Stimulated activated effector memory CD8-positive, alpha-beta T cell treated with anti-CD3 and anti-CD28 coated beads, Interleukin-12 subunit alpha, Interleukin-12 subunit beta, amount 100 ng/mL, for 72 hours (primary cell): ENCODE measurements around the gene ATP13A1.
"Not testable (repeated sequence)": the region's sequence is repeated elsewhere in the genome, so short reads cannot be mapped to it uniquely, and the experiment has no call there.

Source experiments
- ATAC-seq: fragments of 150-1000 bp; cut with Tn5 transposase; 2 replicates; pipeline ENCODE4 v1.10.0; 2021
- DNase-seq, 2 donors: peaks; one replicate each; pipeline ENCODE4 v3.0.0; 2021 to 2022; ENCODE audit warnings: low spot score in 2 of 2
- H3K27ac Mint-ChIP-seq: one replicate; pipeline ENCODE4 v1.8.0; 2022; ENCODE audit warnings: mild to moderate bottlenecking, mixed read lengths
- H3K36me3 Mint-ChIP-seq: one replicate; pipeline ENCODE4 v1.8.0; 2022; ENCODE audit warnings: mild to moderate bottlenecking, mixed read lengths
- H3K4me1 Mint-ChIP-seq: one replicate; pipeline ENCODE4 v1.8.0; 2022; ENCODE audit warnings: mixed read lengths
- H3K4me3 Mint-ChIP-seq: one replicate; pipeline ENCODE4 v1.8.0; 2022; ENCODE audit warnings: mild to moderate bottlenecking, mixed read lengths
- H3K9me3 Mint-ChIP-seq: one replicate; pipeline ENCODE4 v1.8.0; 2022; ENCODE audit warnings: mixed read lengths

ATP13A1 gene

GRCh38 chr19:19663256-19664120 is at the start of gene ATP13A1:
Gene ATP13A1 (minus strand): TSS chr19:19663676. CDS start chr19:19663666, 10 bp downstream.
- peak within 1 kb of the TSS; percentile 82 for H3K4me3 Mint-ChIP-seq
- ATAC-seq, result peak; percentile 83
- H3K9me3 Mint-ChIP-seq, result no peaks in the 10 kb centered on the region
- H3K4me1 Mint-ChIP-seq, result peaks cover 35% of the 10 kb centered on the region
- H3K27ac Mint-ChIP-seq, result peak within 1 kb of the TSS; percentile 96
- peaks cover 48% of the 10 kb centered on the region for H3K36me3 Mint-ChIP-seq
- peak; percentile 85 to 96 for DNase-seq

DNA sequence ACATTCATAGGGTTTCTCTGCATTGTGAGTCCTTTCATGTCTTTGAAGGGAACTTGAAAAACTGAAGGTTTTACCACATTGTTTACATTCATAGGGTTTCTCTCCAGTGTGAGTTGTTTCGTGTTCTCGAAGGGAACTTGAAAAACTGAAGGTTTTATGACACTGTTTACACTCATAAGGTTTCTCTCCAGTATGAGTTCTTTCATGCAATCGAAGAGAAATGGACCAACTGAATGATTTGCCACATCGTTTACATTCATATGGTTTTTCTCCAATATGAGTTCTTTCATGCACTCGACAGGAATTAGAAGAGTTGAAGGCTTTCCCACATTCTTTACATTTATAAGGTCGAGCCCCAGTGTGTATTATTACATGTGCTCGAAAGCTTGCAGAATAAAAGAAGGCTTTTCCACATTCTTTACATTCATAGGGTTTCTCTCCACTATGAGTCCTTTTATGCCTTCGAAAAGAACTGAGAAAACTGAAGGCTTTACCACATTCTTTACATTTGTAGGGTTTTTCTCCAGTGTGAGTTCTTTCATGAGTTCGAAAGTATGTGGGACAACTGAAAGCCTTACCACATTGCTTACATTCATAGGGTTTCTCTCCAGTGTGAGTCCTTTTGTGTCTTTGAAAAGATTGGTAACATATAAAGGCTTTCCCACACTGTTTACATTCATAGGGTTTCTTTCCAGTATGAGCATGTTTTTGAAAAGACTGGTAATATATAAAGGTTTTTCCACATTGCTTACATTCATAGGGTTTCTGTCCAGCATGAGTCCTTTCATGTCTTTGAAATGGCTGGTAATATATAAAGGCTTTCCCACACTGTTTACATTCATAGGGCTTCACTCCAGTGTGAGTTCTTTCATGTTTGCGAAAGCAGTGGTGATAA is 48.7 kb upstream of the ATP13A1 start:
- ATAC-seq (no peak), DNase-seq (no peak)
- Mint-ChIP-seq H3K27ac (no peak overlapping the region), H3K4me1 (no peaks in the 10 kb centered on the region), H3K9me3 (peaks cover 27% of the 10 kb centered on the region), H3K4me3 (no peak overlapping the region), H3K36me3 (peaks cover 53% of the 10 kb centered on the region)

GRCh38 chr19:19711306-19711933 is 47.9 kb upstream of the ATP13A1 start:
- DNase-seq (no peak), ATAC-seq (no peak)
- Mint-ChIP-seq H3K4me1 (no peaks in the 10 kb centered on the region), H3K27ac (no peak overlapping the region), H3K9me3 (peaks cover 24% of the 10 kb centered on the region), H3K4me3 (no peak overlapping the region), H3K36me3 (peaks cover 48% of the 10 kb centered on the region)

DNA sequence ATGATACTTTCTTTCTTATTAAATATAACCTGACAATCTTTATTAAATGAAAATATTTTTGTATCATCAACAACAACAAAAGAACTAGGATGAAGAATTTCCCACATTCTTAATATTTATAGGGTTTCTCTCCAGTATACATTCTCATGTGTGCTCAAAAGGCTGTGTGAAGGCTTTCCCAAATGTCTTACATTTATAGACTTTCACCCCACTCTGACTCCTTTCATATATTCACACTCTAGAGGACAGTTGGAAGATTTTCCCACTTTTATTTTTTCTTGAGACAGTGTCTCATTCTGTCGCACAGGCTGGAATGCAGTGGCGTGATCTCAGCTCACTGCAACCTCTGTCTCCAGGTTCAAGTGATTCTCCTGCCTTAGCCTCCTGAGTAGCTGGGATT is 47.0 kb upstream of the ATP13A1 start:
- Mint-ChIP-seq H3K4me3 (no peak overlapping the region), H3K27ac (no peak overlapping the region), H3K9me3 (peaks cover 25% of the 10 kb centered on the region), H3K4me1 (no peaks in the 10 kb centered on the region), H3K36me3 (peaks cover 48% of the 10 kb centered on the region)
- no peak for ATAC-seq
- DNase-seq, result no peak

- Mint-ChIP-seq H3K9me3 (peaks cover 12% of the 10 kb centered on the region), H3K36me3 (no peaks in the 10 kb centered on the region)
- ATAC-seq, result no peak
Observed at GRCh38 chr19:19704836-19705235, 41.4 kb upstream of the ATP13A1 start.

GRCh38 chr19:19700493-19700892 is 37.0 kb upstream of the ATP13A1 start:
- not testable (repeated sequence) for H3K9me3 Mint-ChIP-seq, H3K27ac Mint-ChIP-seq, ATAC-seq

More at GRCh38 chr19:19704836-19705235, 41.4 kb upstream of the ATP13A1 start:
- Mint-ChIP-seq H3K4me3 (no peak overlapping the region), H3K4me1 (no peaks in the 10 kb centered on the region), H3K27ac (no peak overlapping the region)
- DNase-seq, result no peak

GRCh38 chr19:19697589-19697988 is 34.1 kb upstream of the ATP13A1 start:
- H3K4me1 Mint-ChIP-seq, result no peaks in the 10 kb centered on the region
- ATAC-seq (no peak), DNase-seq (no peak)
- H3K9me3 Mint-ChIP-seq, result no peaks in the 10 kb centered on the region
- H3K4me3 Mint-ChIP-seq, result no peak overlapping the region
- H3K27ac Mint-ChIP-seq, result no peak overlapping the region
- no peaks in the 10 kb centered on the region for H3K36me3 Mint-ChIP-seq

More at GRCh38 chr19:19700493-19700892, 37.0 kb upstream of the ATP13A1 start:
- H3K4me1 Mint-ChIP-seq, DNase-seq, H3K36me3 Mint-ChIP-seq, H3K4me3 Mint-ChIP-seq: not testable (repeated sequence)

DNA sequence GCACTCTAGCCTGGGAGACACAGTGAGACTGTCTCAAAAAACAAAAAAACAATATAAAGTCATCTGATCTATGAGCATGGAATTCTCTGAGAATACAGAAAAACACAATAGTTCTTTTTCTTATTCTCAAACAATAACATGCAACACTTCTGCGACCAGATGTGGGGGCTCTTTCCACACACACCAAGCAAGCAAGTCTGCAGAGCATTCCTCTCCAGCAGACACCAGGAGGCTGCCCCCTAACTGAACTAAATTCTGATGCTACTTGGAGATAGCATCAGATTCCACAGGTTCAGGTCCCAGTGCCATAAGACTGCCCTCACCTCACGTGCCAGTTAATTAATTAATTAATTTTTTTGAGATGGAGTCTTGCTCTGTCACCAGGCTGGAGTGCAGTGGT is 32.9 kb upstream of the ATP13A1 start:
- Mint-ChIP-seq H3K27ac (no peak overlapping the region), H3K36me3 (no peaks in the 10 kb centered on the region), H3K4me3 (no peak overlapping the region), H3K9me3 (no peaks in the 10 kb centered on the region), H3K4me1 (no peaks in the 10 kb centered on the region)
- no peak for ATAC-seq
- no peak for DNase-seq

DNA sequence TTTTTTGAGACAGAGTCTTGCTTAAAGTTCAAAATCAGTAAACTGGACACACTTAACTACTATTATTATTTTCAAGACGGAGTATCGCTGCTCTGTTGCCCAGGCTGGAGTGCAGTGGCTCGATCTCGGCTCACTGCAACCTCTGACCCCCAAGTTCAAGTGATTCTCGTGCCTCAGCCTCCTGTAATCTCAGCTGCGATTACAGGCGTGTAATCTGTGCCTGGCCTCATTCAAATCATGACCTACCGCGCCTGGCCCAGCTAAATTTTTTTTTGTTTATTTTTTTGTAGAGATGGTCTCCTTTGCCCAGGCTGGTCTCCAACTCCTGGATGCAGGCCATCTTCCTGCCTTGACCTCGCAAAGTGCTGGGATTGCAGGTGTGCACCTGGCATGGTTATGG is 28.2 kb upstream of the ATP13A1 start:
- no peaks in the 10 kb centered on the region for H3K4me1 Mint-ChIP-seq
- H3K27ac Mint-ChIP-seq, result no peak overlapping the region
- no peaks in the 10 kb centered on the region for H3K9me3 Mint-ChIP-seq
- no peak overlapping the region for H3K4me3 Mint-ChIP-seq
- ATAC-seq (no peak), DNase-seq (no peak)
- no peaks in the 10 kb centered on the region for H3K36me3 Mint-ChIP-seq

- H3K9me3 Mint-ChIP-seq, H3K4me3 Mint-ChIP-seq, H3K36me3 Mint-ChIP-seq, H3K27ac Mint-ChIP-seq, DNase-seq, ATAC-seq, H3K4me1 Mint-ChIP-seq: not testable (repeated sequence)
Observed at GRCh38 chr19:19689023-19689422, 25.5 kb upstream of the ATP13A1 start.

GRCh38 chr19:19687090-19687489 is 23.6 kb upstream of the ATP13A1 start:
- ATAC-seq (no peak), DNase-seq (no peak)
- no peak overlapping the region for H3K27ac Mint-ChIP-seq
- H3K9me3 Mint-ChIP-seq, result peaks cover 9% of the 10 kb centered on the region
- no peaks in the 10 kb centered on the region for H3K4me1 Mint-ChIP-seq
- H3K4me3 Mint-ChIP-seq, result no peak overlapping the region
- H3K36me3 Mint-ChIP-seq, result peaks cover 29% of the 10 kb centered on the region

GRCh38 chr19:19686580-19686979 is 23.1 kb upstream of the ATP13A1 start:
- Mint-ChIP-seq H3K4me1 (no peaks in the 10 kb centered on the region), H3K9me3 (peaks cover 9% of the 10 kb centered on the region), H3K27ac (no peak overlapping the region), H3K36me3 (peaks cover 34% of the 10 kb centered on the region), H3K4me3 (no peak overlapping the region)
- ATAC-seq, result no peak
- no peak for DNase-seq

- H3K4me1 Mint-ChIP-seq, H3K27ac Mint-ChIP-seq, H3K9me3 Mint-ChIP-seq, ATAC-seq, DNase-seq, H3K4me3 Mint-ChIP-seq: not testable (repeated sequence)
- peaks cover 39% of the 10 kb centered on the region for H3K36me3 Mint-ChIP-seq
Observed at GRCh38 chr19:19686119-19686518, 22.6 kb upstream of the ATP13A1 start.

GRCh38 chr19:19679176-19680073 is 15.9 kb upstream of the ATP13A1 start:
- Mint-ChIP-seq H3K36me3 (peaks cover 100% of the 10 kb centered on the region), H3K4me3 (no peak overlapping the region), H3K9me3 (peaks cover 2% of the 10 kb centered on the region), H3K4me1 (peaks cover 16% of the 10 kb centered on the region), H3K27ac (no peak overlapping the region)
- no peak for ATAC-seq
- no peak for DNase-seq
